BE2C (cell line): ENCODE measurements around the gene TACR2.

Experiments used
- DNase-seq: peaks from one replicate; pipeline ENCODE4 v3.0.0-alpha.2; 2020
- H3K27me3 ChIP-seq: fragments of 250-450 bp; sonication (Bioruptor Pico); 2 replicates; pipeline ENCODE4 v1.5.1; 2020; ENCODE audit warnings: mild to moderate bottlenecking
- H3K36me3 ChIP-seq: fragments of 250-450 bp; sonication (Bioruptor Pico); 2 replicates; pipeline ENCODE4 v1.5.1; 2020; ENCODE audit warnings: mild to moderate bottlenecking
- H3K4me1 ChIP-seq: fragments of 250-450 bp; sonication (Bioruptor Pico); 2 replicates; pipeline ENCODE4 v1.5.1; 2020
- H3K4me3 ChIP-seq: 2 replicates; pipeline ENCODE4 v1.5.1; 2011; ENCODE audit warnings: low read depth, low read length
- H3K9me3 ChIP-seq: fragments of 250-450 bp; sonication (Bioruptor Pico); 2 replicates; pipeline ENCODE4 v1.5.1; 2020
- CTCF ChIP-seq: IDR thresholded peaks from 2 replicates; pipeline ENCODE4 v1.5.1; 2012; ENCODE audit warnings: mild to moderate bottlenecking, low read depth, low read length

TACR2 gene

GRCh38 chr10:69457771-69458237 is 41.1 kb upstream of the TACR2 start:
- H3K9me3 ChIP-seq: no peaks in the 10 kb centered on the region
- TF ChIP-seq CTCF: no peak
- no peak for DNase-seq
- H3K27me3 ChIP-seq: no peaks in the 10 kb centered on the region
- no peaks in the 10 kb centered on the region for H3K36me3 ChIP-seq
- no peak overlapping the region for H3K4me3 ChIP-seq
- peaks cover 3% of the 10 kb centered on the region for H3K4me1 ChIP-seq

- H3K9me3 ChIP-seq: no peaks in the 10 kb centered on the region
- TF ChIP-seq CTCF: no peak
- peaks cover 3% of the 10 kb centered on the region for H3K4me1 ChIP-seq
- H3K36me3 ChIP-seq: no peaks in the 10 kb centered on the region
- H3K27me3 ChIP-seq: no peaks in the 10 kb centered on the region
- no peak overlapping the region for H3K4me3 ChIP-seq
- no peak for DNase-seq
These were observed 40.4 kb upstream of the TACR2 start for GRCh38 chr10:69456880-69457693.

GRCh38 chr10:69455006-69455763 is 38.5 kb upstream of the TACR2 start:
- H3K4me1 ChIP-seq: peaks cover 3% of the 10 kb centered on the region
- no peaks in the 10 kb centered on the region for H3K27me3 ChIP-seq
- no peaks in the 10 kb centered on the region for H3K9me3 ChIP-seq
- no peak for TF ChIP-seq CTCF
- no peak overlapping the region for H3K4me3 ChIP-seq
- DNase-seq: no peak
- H3K36me3 ChIP-seq: no peaks in the 10 kb centered on the region

GRCh38 chr10:69453795-69454194 is 37.1 kb upstream of the TACR2 start:
- DNase-seq: no peak
- no peak for TF ChIP-seq CTCF
- H3K27me3 ChIP-seq: no peaks in the 10 kb centered on the region
- H3K36me3 ChIP-seq: no peaks in the 10 kb centered on the region
- peaks cover 5% of the 10 kb centered on the region for H3K4me1 ChIP-seq
- no peak overlapping the region for H3K4me3 ChIP-seq
- no peaks in the 10 kb centered on the region for H3K9me3 ChIP-seq

- no peak for TF ChIP-seq CTCF
- no peak for DNase-seq
- H3K9me3 ChIP-seq: no peaks in the 10 kb centered on the region
- H3K4me3 ChIP-seq: no peak overlapping the region
- no peaks in the 10 kb centered on the region for H3K36me3 ChIP-seq
- no peaks in the 10 kb centered on the region for H3K27me3 ChIP-seq
- H3K4me1 ChIP-seq: peaks cover 2% of the 10 kb centered on the region; the same call in 1 of the 2 replicates
These were observed 36.1 kb upstream of the TACR2 start for GRCh38 chr10:69452676-69453415.
